Amniotic stem cell (primary cell): ENCODE results near the gene ZNF584.
"Not testable (repeated sequence)": the region's sequence is repeated elsewhere in the genome, so short reads cannot be mapped to it uniquely, and the experiment has no call there.

Experiments used
- DNase-seq: peaks from one replicate; lab custom pipeline; 2025; lab: John Stamatoyannopoulos, UW

The ZNF584 gene

GRCh38 chr19:58403920-58404478 lies 4.5 kb upstream of the ZNF584 start:
- not testable (repeated sequence) for DNase-seq

GRCh38 chr19:58406818-58407657 lies 1.4 kb upstream of the ZNF584 start:
- no peak for DNase-seq

- no peak for DNase-seq
These were observed 744 bp upstream of the ZNF584 start for GRCh38 chr19:58407658-58408151.

- DNase-seq: no peak
These were observed 751 bp downstream of the ZNF584 start for GRCh38 chr19:58409010-58409790.

GRCh38 chr19:58416604-58417003 lies 8.2 kb downstream of the ZNF584 start:
- no peak for DNase-seq

GRCh38 chr19:58417071-58417470 lies 8.6 kb downstream of the ZNF584 start:
- no peak for DNase-seq

- no peak for DNase-seq
These were observed 20.2 kb downstream of the ZNF584 start for GRCh38 chr19:58428617-58429016.

- no peak for DNase-seq
These were observed 21.3 kb downstream of the ZNF584 start for GRCh38 chr19:58429745-58430144.

- no peak for DNase-seq
These were observed 25.8 kb downstream of the ZNF584 start for GRCh38 chr19:58434217-58434616.

GRCh38 chr19:58439576-58440554 lies 31.4 kb downstream of the ZNF584 start, which contains the start of gene ZNF132:
Gene ZNF132 (minus strand): TSS chr19:58440153. CDS start chr19:58439821, 332 bp downstream.
- peak; percentile 99 for DNase-seq

- DNase-seq: no peak
These were observed 32.1 kb downstream of the ZNF584 start for GRCh38 chr19:58440556-58440955.

GRCh38 chr19:58442986-58443385 lies 34.5 kb downstream of the ZNF584 start:
- not testable (repeated sequence) for DNase-seq

- DNase-seq: not testable (repeated sequence)
These were observed 40.4 kb downstream of the ZNF584 start for GRCh38 chr19:58448860-58449259.

GRCh38 chr19:58449980-58450379 lies 41.5 kb downstream of the ZNF584 start:
- not testable (repeated sequence) for DNase-seq

GRCh38 chr19:58450856-58451357 lies 42.5 kb downstream of the ZNF584 start:
- no peak for DNase-seq

GRCh38 chr19:58451358-58452101 lies 43.1 kb downstream of the ZNF584 start, which contains the start of gene ZNF324B:
Gene ZNF324B (plus strand): TSS chr19:58451622. CDS start chr19:58453702, 2,080 bp downstream.
- DNase-seq: peak; percentile 94

GRCh38 chr19:58453743-58454142 lies 45.3 kb downstream of the ZNF584 start:
- DNase-seq: no peak

- DNase-seq: no peak
These were observed 46.9 kb downstream of the ZNF584 start for GRCh38 chr19:58455306-58455705.

- no peak for DNase-seq
These were observed 47.7 kb downstream of the ZNF584 start for GRCh38 chr19:58456111-58456510.

GRCh38 chr19:58460039-58460438 lies 51.6 kb downstream of the ZNF584 start:
- DNase-seq: no peak
